NCI-H2196 treated with DMSO at 0.1 percent for 48 hours (cell line): Measurements from ENCODE around the gene IQCN.

ENCODE experiments used
- DNase-seq: peaks from one replicate; lab custom pipeline; 2025; ENCODE audit not compliant: unreplicated experiment; lab: John Stamatoyannopoulos, UW

Gene IQCN

DNA sequence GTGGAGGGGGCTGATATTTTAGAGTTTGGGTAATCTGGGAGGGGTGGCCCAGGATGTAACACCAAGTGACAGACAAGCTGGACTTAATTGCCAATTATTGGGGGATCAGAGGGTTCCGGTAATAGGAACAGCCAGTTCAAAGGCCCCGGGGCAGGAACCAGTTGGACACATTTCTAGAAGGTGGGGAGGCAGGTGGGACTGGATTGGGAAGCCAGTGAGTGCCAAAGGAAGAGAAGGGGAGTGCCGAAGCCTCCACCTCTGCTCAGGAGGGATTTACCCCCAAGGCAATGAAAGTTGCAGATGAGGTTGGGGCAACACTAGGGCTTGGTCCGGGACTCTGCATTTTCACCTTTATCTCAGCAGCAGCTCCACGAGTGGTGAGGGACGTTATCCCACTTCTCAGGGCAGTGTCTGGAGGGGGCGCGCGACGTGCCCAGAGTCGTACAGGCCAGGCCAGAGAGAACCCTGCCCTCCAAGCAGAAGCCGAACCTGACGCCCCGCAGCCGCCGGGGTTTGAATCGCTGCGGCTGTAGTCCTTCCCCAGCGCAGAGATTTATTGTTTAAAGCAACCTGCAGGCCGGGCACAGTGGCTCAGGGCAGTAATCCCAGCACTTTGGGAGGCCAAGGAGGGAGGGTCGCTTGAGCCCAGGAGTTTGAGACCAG lies 12.9 kb upstream of the IQCN start:
- no peak for DNase-seq

DNA sequence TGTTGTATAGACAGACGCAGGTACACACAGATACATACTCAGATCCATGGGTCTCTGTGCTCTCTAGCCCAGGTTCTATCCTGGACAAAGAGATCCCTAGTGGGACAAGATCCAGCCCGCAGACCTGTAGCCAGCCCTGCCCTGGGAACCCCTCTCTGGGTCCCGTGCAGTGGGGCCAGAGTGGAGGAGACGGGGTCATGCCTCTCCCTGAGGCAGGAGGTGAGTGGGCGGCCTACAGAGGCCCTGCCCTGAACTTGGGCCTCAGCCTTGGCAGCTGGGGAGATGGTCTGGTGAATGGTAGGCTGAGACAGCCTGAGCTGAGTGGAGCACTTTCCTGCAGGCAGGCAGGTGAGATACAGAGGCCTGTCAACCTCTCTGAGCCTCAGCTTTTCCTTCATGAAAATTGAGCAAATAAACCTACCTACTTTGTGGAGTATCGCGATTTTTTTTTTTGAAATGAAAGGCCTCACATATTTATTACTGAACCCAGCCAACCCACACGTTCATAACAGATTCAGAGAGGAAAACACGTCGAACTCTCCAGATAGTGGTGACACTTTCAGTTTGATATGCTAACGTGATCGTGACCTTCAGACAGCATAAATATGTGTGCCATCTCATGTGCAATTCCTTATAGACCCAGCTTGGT lies 10.6 kb upstream of the IQCN start:
- no peak for DNase-seq

DNA sequence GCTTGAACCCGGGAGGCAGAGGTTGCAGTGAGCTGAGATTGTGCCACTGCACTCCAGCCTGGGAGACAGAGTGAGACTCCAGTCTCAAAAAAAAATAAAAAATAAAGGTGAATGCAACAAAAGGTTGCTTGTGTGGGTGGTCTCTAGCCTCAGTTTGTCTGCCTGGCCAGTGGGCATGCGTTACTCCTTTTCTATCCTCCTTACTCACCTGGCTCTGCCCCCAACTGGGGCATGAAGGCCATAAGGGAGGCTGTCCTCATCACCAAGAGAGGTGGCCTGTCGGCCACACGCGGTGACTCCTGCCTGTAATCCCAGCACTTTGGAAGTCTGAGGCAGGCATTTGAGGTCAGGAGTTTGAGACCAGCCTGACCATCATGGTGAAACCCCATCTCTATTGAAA lies 9.1 kb upstream of the IQCN start:
- DNase-seq: no peak

- no peak for DNase-seq
Measured at GRCh38 chr19:18282788-18283141, 8.5 kb upstream of the IQCN start.

DNA sequence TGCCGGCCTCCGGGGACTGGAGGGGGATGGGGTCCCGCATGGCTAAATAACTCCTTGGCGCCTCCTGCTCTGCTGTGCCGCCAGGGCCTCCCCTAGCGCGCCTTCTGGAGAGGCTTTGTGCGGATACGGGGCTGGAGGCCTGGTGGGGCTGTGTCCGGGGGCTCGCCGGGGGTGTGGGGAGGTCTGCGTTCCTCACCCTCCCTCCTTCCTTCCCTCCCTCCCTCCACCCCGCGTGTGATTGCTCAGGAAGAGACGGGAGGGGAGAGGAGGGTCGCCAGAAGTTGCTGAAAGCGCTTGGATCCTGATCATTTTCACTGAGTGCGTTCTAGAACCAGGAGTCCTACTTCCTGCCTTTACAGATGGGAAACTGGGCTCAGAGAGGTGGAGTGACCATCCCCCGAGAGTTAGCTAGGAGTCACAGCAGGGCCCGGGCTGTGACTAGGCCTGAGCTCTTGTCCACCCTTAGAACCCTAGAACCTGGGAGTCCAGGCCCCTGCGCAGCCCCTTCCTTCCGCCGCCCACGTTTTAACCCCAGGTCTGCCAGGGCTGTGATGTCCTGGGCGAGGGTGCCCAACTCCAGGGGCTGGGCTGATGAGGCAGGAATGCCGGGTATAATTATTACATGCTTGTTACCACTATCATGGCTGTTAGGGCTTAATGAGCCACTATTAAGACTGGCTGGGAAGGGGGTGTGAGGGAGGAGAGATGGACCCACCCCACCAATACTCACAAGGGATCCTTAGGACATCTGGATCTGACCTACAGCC lies 8.0 kb upstream of the IQCN start:
- DNase-seq: peak; percentile 97

DNA sequence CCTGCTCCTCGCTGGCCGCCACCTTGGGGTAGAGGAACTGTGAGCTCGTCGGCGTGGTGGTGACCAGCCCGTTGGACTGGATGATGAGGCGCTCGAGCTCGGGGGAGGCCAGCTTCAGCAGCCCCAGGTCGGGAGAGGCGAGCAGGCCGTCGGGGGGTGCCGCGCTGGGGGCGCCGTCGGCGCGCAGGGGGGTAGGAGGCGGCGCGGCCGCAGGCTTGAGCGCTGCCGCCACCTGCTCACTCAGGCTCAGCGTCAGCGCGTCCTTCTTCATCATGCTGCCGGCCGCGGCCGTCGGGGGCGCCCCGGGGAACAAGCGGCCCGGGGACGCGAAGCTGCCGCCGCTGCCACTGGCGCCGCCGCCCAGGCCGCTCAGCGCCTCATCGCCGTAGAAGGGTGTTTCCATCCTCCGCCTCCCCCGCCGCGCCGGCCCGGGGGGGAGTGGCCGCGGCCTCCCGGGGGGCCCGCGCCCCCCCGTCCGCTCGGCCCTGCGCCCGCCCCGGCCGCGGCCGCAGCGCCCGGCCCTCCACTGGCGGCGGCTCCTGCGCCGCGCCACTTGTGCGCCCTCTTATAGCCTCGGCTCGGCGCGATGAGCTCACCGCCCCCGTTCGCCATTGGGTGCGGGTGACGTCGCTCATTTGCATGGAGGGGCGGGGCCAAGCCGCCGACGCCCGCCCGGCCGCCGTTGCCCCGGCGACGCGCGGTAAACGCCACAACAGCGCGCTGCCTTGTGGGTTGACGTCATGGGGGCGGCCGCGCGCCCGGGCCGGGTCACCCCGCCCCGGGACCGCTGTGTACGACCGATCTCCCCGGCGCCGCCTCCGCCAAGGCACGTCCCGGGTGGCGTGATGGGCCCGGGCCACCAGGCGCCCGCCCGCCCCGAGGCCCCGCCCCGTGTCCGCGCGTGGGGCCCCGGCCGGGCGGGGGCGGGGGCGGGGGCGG lies 7.1 kb upstream of the IQCN start, which contains the start of gene JUND:
JUND (minus strand) TSS at position 541 of the 939 bp plus-strand sequence; CDS start at position 403, 138 bp downstream.
- DNase-seq: peak; percentile 97

- DNase-seq: peak; percentile 51
Measured at GRCh38 chr19:18280247-18281081, 6.2 kb upstream of the IQCN start.

DNA sequence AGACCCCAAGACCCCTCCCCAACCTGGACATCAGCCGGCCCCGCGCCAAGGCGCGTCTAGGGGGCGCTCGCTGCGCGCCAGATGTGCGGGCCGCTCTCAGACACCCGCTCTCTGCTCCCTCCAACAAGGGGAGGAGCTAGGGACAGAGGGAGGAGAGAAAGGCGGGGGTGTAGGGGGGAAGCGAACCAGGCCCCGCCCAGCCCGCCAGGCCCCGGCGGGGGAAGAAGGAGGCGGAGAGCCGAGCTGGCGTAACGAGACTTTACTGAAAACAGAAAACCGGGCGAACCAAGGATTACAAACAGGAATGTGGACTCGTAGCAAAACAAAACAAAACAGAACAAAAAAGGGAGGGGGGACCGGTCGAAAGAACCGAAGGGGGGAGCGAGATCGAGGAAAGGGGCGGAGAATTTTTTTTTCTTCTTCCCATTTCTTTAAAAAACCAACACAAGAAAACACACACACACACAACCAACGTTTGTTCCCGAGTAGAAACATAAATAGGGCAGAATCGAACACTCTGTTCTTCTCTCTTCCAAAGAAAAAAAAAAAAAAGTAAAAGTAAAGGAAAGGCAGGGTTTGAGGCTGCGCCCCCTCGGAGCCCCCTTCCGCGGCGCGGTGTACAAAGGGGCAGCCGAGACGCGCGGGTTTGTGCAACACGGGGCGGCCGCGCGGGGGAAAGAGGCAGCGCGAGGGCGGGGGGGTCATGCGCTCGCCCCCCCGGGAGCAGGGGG lies 5.4 kb upstream of the IQCN start:
- DNase-seq: peak; percentile 86

GRCh38 chr19:18279266-18279515 lies 4.9 kb upstream of the IQCN start:
- no peak for DNase-seq

DNA sequence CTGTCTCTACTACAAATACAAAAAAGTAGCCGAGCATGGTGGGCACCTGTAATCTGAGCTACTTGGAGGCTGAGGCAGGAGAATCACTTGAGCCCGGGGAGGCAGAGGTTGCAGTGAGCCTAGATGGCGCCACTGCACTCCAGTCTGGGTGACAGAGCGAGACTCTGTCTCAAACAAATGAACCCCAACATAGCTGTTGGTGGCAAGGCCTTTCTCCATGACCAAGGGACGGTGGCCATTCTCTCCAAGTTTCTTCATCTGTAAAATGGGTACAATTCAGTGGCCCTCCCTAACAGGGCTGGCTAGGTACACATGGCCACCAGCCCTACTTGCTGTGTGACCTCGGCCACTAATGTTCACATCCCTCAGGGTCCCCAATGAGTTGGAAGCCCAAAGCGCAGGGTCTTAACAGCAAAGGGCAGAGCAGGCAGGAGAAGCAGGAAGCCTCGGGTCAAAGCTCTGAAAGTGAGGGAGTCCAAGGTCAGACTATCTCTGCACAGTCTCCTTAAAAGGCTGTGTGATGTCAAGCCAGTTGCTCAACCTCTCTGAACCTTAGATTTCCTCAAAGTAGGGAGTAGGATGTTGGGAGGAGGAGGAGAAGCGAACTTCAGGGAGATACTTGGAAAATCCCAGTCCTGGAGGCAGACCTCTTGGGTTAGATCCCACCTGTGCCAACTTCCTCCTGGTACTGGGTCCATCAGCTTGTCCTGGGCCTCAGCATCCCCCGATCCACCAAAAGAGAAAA lies 4.4 kb upstream of the IQCN start:
- DNase-seq: no peak

DNA sequence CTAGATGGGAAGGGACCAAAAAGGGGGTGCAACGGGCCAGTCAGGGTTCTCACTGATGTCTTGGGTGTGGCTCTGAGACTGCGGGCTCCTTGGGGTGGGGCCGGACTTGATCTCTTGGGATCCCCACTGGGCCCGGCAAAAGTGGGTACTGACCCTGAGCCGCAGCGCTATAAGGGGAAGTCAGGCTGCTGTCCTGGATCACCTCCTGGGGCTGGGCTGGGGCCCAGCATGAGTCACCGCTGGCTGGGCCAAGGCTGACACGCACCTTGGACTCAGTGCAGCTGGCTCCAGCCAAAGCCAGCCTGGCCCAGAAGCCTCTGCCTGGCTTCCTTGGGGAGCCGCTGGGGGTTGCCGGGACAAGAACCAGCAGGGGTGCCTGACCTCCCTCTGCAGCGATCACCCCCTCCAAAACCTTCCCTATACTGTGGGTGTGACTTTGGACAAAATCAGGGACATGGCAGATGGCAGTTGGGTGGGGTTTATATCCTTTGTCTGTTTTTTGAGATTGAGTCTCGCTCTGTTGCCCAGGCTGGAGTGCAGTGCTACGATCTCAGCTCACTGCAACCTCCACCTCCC lies 617 bp upstream of the IQCN start:
- peak; percentile 17 for DNase-seq

DNA sequence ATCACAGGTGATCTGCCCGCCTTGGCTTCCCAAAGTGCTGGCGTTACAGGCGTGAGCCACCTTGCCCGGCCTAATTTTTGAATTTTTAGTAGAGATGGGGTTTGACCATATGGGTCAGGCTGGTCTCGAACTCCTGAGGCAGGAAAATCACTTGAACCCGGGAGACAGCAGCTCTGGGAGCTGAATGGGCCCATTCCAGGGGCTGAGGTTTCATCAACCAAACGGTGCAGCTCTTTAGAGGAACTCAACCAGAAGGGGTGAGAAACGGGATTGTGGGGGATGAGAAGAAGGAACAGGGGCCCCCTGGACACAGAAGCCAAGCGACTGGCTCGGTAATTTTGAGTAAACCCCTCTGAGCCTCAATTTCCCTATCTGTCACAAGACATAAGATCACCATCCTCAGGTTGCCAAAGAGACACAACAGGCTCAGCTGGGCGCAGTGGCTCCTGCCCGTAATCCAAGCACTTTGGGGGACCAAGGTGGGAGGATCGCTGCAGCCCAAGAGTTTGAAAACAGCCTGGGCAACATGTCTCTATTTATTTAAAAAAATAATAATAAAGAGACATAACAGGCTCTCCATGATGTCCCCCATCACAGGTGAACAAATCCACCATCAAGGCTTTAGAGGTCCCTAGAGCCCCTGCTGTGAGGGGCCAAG lies 562 bp downstream of the IQCN start:
- DNase-seq: no peak

DNA sequence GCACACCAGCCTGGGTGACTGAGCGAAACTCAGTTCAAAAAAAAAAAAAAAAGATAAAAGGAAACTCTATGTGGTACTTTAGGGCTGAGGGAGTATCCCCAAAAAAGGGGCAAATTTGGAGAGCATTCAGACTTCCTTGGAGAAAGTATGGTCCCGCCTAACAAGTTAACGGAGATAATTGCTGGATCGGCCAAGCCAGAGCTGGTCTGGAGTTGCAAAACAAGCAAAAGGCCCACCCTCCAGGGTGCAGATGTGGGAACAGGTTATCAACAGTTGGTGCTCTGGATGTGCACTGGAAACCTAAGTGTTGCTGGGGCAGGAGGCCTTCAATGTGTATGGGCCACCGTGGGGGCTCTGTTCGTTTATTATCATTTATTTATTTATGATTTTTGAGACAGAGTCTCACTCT lies 2.8 kb downstream of the IQCN start:
- no peak for DNase-seq

GRCh38 chr19:18270326-18270725 lies 3.9 kb downstream of the IQCN start:
- DNase-seq: no peak

DNA sequence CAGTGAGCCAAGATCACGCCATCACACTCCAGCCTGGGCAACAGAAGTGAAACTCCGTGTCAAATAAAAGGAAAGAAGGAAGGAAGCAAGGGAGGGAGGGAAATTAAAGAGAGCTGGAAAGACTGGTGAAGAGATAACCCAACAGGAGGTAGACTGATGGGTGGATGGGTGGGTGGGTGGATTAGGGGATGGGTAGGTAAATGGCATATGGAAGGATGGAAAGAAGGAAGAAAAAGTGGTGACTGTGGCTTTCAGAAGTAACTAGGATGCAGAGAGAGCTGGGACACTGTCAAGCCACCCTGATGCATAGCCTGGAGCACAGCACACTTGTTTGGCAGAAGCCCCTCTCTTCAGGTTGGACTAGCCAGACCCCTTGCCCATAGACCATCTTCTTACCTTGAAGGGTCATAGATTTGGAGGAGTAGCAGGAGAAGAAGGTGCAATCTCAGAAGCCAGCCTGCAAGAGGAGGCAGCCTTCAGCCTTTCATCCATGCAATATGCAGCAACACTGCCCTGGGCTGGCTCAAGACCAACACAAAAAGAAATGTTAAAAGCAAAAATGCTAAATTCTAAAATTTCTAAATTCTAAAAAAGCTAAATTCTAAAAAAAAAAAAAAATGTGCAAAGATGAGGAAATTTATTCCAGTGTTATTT lies 5.1 kb downstream of the IQCN start:
- no peak for DNase-seq

GRCh38 chr19:18266771-18267686 lies 7.2 kb downstream of the IQCN start:
- DNase-seq: no peak

- no peak for DNase-seq
Measured at GRCh38 chr19:18265582-18265981, 8.7 kb downstream of the IQCN start.
